Activated CD8-positive, alpha-beta memory T cell treated with anti-CD3 and anti-CD28 coated beads for 1 hour (primary cell): Measurements from ENCODE around the gene OR1K1.

Experiments used
- DNase-seq, 2 donors: peaks; one replicate each; pipeline ENCODE4 v3.0.0-alpha.2; 2020; ENCODE audit warnings: low read depth in 1 of 2; ENCODE audit errors: extremely low read depth in 1 of 2

The OR1K1 gene

DNA sequence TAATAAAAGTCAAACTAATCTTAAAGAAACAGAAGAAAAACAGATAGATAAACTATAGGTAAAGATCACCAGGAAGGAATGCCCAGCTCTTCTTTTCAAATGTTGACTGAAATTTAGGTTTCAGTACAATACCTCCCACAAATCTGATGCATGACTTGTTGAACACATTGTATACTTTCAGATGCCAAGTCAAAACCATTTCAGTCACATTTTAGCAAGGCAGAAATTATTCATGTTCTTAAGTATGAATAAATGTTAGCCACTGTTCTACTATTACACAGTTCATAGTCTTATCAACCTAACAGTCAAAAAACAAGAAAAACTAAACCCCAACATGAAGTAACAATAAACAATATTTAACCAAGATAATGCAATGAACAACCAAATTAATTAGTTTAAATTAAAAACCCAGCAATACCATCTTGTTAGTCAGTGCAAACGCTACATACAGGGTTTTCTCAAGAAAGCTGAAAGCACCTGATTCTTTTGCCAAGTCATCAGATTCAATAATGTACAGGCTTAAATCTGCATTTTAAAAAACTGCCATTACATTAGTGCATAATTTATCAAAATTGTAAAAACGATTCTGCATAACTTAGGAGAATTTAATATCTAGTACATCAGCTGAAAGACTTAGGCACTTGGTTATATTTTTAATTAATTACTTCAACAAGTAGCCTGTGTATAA, 48.5 kb downstream of the OR1K1 start:
- DNase-seq = no peak
